Measurements from ENCODE around the gene CALML6.
"Not testable (repeated sequence)": the region's sequence is repeated elsewhere in the genome, so short reads cannot be mapped to it uniquely, and the experiment has no call there.

Gene CALML6

GRCh38 chr1:1925437-1926345, 10.6 kb downstream of the CALML6 start:
- no peak for DNase-seq (ENCODE audit: low read depth in 2 of 2)

- DNase-seq (ENCODE audit: low read depth in 2 of 2) = no peak
Measured at GRCh38 chr1:1926346-1926811, 11.3 kb downstream of the CALML6 start.

GRCh38 chr1:1926886-1927660, 12.0 kb downstream of the CALML6 start:
- no peak for DNase-seq (ENCODE audit: low read depth in 2 of 2)

- DNase-seq (ENCODE audit: low read depth in 2 of 2) = no peak
Measured at GRCh38 chr1:1927751-1928150, 12.7 kb downstream of the CALML6 start.

- DNase-seq (ENCODE audit: low read depth in 2 of 2) = no peak
Measured at GRCh38 chr1:1928231-1929101, 13.4 kb downstream of the CALML6 start.

GRCh38 chr1:1929102-1929638, 14.1 kb downstream of the CALML6 start:
- no peak for DNase-seq (ENCODE audit: low read depth in 2 of 2)

- DNase-seq (ENCODE audit: low read depth in 2 of 2) = no peak
Measured at GRCh38 chr1:1929639-1930545, 14.8 kb downstream of the CALML6 start.

GRCh38 chr1:1934848-1935247, 19.8 kb downstream of the CALML6 start:
- not testable (repeated sequence) for DNase-seq (ENCODE audit: low read depth in 2 of 2)

GRCh38 chr1:1937061-1937460, 22.0 kb downstream of the CALML6 start:
- no peak for DNase-seq (ENCODE audit: low read depth in 2 of 2)

- DNase-seq (ENCODE audit: low read depth in 2 of 2) = no peak
Measured at GRCh38 chr1:1937549-1938275, 22.7 kb downstream of the CALML6 start.

- no peak for DNase-seq (ENCODE audit: low read depth in 2 of 2)
Measured at GRCh38 chr1:1938276-1938573, 23.2 kb downstream of the CALML6 start.

- DNase-seq (ENCODE audit: low read depth in 2 of 2) = no peak
Measured at GRCh38 chr1:1938613-1939295, 23.7 kb downstream of the CALML6 start.

- DNase-seq (ENCODE audit: low read depth in 2 of 2) = no peak
Measured at GRCh38 chr1:1939296-1940122, 24.4 kb downstream of the CALML6 start.

GRCh38 chr1:1940123-1940425, 25.0 kb downstream of the CALML6 start:
- no peak for DNase-seq (ENCODE audit: low read depth in 2 of 2)

GRCh38 chr1:1941211-1941841, 26.3 kb downstream of the CALML6 start:
- no peak for DNase-seq (ENCODE audit: low read depth in 2 of 2)

- no peak for DNase-seq (ENCODE audit: low read depth in 2 of 2)
Measured at GRCh38 chr1:1941868-1942752, 27.1 kb downstream of the CALML6 start.

Measured in stimulated activated CD4-positive, alpha-beta T cell treated with anti-CD3 and anti-CD28 coated beads, Interleukin-1b, Interleukin-23, amount 100 ng/mL, for 1 hour (primary cell).